NB4 (cell line): Measurements from ENCODE around the gene TSFM.

ENCODE experiments used
- DNase-seq: peaks from one replicate; pipeline ENCODE4 v3.0.0; 2010; ENCODE audit warnings: low read depth
- H3K4me3 ChIP-seq: one replicate; pipeline ENCODE4 v1.5.1; 2011; ENCODE audit warnings: mild to moderate bottlenecking, low read depth, low read length, moderate library complexity
- MYC ChIP-seq: IDR thresholded peaks from 2 replicates; pipeline ENCODE4 v1.6.1; 2011; ENCODE audit warnings: low read depth, low read length
- POLR2A ChIP-seq: IDR thresholded peaks from 2 replicates; pipeline ENCODE4 v1.6.1; 2011; ENCODE audit warnings: mild to moderate bottlenecking; ENCODE audit not compliant: insufficient read length; ENCODE audit errors: extremely low read depth
- TF ChIP-seq, protein P1 (sequence below): IDR thresholded peaks from 2 replicates; pipeline ENCODE4 v1.6.1; 2011; ENCODE audit warnings: low read depth, low read length
- TF ChIP-seq, protein P2 (sequence below): IDR thresholded peaks from one replicate; pipeline ENCODE4 v1.5.1; 2012; ENCODE audit warnings: low read depth, low read length

The TSFM gene

DNA sequence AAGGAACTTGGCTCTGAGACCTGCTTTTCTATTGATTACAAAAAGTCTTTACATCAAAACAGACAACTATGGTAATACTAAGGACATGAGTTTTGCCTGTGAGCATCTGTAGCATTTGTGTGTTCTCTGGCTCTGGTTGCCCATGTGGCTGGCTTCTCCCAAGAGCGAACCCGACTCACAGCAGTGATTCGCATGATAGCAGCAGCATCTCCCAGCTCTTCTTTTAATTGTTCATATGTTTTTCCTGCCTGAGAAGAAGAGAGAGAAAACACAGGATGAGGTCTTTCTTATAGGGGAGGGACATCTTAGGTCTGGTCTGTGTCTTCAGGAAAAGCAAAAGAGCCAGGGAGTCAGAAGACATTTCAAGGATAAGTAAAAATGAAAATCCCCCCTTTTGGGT is 18.4 kb downstream of the TSFM start:
- H3K4me3 ChIP-seq = no peak overlapping the region
- no peak for DNase-seq
- TF ChIP-seq, protein P1, sequence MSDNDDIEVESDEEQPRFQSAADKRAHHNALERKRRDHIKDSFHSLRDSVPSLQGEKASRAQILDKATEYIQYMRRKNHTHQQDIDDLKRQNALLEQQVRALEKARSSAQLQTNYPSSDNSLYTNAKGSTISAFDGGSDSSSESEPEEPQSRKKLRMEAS = no peak
- TF ChIP-seq, protein P2, sequence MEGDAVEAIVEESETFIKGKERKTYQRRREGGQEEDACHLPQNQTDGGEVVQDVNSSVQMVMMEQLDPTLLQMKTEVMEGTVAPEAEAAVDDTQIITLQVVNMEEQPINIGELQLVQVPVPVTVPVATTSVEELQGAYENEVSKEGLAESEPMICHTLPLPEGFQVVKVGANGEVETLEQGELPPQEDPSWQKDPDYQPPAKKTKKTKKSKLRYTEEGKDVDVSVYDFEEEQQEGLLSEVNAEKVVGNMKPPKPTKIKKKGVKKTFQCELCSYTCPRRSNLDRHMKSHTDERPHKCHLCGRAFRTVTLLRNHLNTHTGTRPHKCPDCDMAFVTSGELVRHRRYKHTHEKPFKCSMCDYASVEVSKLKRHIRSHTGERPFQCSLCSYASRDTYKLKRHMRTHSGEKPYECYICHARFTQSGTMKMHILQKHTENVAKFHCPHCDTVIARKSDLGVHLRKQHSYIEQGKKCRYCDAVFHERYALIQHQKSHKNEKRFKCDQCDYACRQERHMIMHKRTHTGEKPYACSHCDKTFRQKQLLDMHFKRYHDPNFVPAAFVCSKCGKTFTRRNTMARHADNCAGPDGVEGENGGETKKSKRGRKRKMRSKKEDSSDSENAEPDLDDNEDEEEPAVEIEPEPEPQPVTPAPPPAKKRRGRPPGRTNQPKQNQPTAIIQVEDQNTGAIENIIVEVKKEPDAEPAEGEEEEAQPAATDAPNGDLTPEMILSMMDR = no peak
- TF ChIP-seq MYC (no peak), POLR2A (no peak)

DNA sequence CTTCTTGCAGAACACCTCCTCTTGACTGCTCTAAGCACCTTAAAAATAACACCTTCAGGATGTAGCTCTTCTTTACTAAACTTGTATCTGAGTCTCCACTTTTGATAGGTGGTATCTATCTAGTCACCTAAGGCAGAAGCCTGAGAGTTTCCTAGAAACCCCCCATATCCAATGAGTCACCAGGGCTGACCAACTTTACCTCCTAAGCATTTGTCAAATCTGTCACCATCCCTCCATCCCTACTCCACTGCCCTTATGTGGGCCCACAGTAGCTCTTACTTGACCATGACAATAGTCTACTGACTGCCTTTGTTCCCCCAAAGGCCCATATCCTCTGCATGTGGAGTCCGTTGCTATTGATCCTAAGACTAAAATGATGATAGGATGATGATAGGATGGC is 20.0 kb downstream of the TSFM start:
- TF ChIP-seq MYC = no peak
- TF ChIP-seq, protein P1 = no peak
- TF ChIP-seq, protein P2 = no peak
- no peak for TF ChIP-seq POLR2A
- DNase-seq = no peak
- H3K4me3 ChIP-seq = no peak overlapping the region

DNA sequence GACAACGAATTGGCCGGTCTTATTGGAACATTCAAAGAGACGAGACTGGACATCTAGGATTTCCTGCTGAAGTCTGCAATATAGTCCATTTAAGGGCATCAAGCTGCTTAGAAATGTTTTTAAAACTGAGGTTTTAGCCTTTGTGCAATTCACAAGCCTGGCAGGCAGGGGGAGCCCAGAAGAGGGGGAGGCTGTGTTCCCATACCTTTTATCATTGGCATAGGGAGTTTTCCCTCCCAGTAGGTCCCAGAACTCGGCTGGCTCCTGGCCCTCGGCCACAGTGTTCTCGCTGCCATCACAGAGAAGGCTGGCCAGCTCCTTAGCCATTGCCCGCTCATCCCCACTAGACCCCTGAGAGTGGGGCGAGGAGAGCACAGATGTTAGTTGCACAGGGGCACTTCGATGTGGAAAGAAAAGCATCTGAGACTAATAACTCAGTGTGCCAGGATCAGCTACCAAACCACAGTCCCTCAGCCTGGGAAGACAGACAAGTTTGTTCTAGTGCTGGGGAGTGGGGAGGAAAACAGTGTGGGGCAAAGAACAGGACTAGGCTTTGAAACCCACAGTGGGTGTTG is 20.8 kb downstream of the TSFM start:
- DNase-seq = peak; percentile 27
- TF ChIP-seq, protein P2 = peak; percentile 82
- no peak for TF ChIP-seq MYC
- no peak overlapping the region for H3K4me3 ChIP-seq

DNA sequence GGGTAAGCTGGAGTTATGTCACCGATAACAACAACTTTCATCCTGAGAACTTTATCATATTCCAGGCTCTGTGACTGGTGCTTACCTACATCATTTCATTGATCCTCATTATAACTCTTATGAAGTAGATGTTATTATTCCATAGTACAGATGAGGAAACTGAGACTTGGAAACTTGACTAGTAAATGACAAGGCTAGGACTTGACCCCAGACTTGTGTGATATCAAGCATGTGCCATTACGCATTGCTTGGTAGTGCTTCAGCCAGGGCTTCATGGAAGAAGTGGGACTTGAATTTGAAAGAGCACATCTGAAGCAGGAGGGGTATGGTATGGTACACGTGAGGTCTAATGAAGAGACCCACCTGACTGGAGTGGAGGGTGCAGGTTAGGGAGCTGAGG is 24.1 kb downstream of the TSFM start:
- TF ChIP-seq, protein P2 = no peak
- TF ChIP-seq MYC = no peak
- TF ChIP-seq, protein P1 = no peak
- TF ChIP-seq POLR2A = no peak
- no peak overlapping the region for H3K4me3 ChIP-seq
- DNase-seq = no peak

DNA sequence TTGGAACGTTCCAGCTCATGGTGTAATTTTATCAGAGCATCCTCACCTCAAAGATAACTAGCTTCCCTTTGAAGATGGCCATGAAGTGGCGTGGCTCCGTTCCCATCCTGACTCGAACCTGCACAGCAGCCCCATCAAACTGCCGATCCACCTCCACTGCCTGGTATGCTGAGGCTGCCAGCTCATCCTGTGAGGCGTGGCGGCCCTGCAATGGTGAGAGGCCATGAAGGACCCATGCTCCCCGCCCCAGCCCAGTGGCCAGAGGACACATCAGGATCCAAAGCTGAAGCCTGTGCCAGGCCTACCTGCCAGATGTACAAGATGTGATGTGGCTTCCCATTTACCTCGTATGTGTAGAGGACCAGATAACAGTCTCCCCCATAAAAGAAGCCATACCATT is 24.7 kb downstream of the TSFM start:
- H3K4me3 ChIP-seq = no peak overlapping the region
- TF ChIP-seq, protein P2 = no peak
- TF ChIP-seq POLR2A (no peak), MYC (no peak)
- TF ChIP-seq, protein P1 = no peak
- no peak for DNase-seq

DNA sequence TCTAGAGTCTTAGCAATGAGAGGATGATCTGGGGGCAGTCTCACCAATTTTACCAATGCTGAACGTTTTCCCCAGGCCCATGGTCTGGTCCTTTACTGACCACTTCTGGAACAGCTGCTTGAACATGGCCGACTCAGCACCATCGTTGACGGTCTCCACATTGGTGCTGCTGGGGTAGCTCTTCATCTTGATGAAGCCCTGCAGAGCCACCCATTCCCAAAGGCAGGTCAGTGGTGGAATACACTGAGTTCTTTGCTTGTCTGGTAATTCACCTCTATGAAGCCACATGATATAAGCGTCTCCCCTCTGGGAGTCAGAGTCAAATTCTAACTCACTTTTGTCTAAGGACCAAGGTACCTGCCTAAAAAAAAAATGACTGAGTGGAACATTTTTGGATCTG is 25.8 kb downstream of the TSFM start:
- TF ChIP-seq, protein P1 = no peak
- TF ChIP-seq, protein P2 = no peak
- TF ChIP-seq MYC (no peak), POLR2A (no peak)
- H3K4me3 ChIP-seq = no peak overlapping the region
- no peak for DNase-seq
